WTC11 (cell line): ENCODE measurements around the gene ZIC5. TPM values are rescaled to one million over a fixed set of nuclear protein-coding genes. Genes with fewer than 3 reads are reported as not detected.

Source experiments
- ATAC-seq: fragments of 200-7000 bp; cut with Tn5 transposase; 2 replicates; pipeline ENCODE4 v1.10.0; 2021; ENCODE audit warnings: mild to moderate bottlenecking, moderate library complexity
- CTCF ChIA-PET: fragments of 300-600 bp; sonication (Branson Sonifier 250); formaldehyde crosslinking; loops from one replicate; lab custom pipeline; 2021; ENCODE audit warnings: antibody characterized with exemption; lab: Charles Lee
- POLR2A ChIA-PET: fragments of 350-600 bp; sonication (Branson Sonifier 250); formaldehyde crosslinking; loops from one replicate; lab custom pipeline; 2021; ENCODE audit warnings: antibody characterized with exemption; lab: Charles Lee
- DNase-seq: peaks from one replicate; pipeline ENCODE4 v3.0.0; 2021; ENCODE audit warnings: low spot score
- H3K27ac Mint-ChIP-seq: 2 replicates; pipeline ENCODE4 v1.8.0; 2021; ENCODE audit warnings: mixed read lengths
- H3K27me3 Mint-ChIP-seq: 2 replicates; pipeline ENCODE4 v1.8.0; 2021; ENCODE audit warnings: low read depth, mild to moderate bottlenecking, moderate library complexity, mixed read lengths
- H3K36me3 Mint-ChIP-seq: 2 replicates; pipeline ENCODE4 v1.8.0; 2021; ENCODE audit warnings: mixed read lengths
- H3K4me1 Mint-ChIP-seq: 2 replicates; pipeline ENCODE4 v1.8.0; 2022; ENCODE audit warnings: mixed read lengths
- H3K4me3 Mint-ChIP-seq: 2 replicates; pipeline ENCODE4 v1.8.0; 2021; ENCODE audit warnings: mild to moderate bottlenecking, moderate library complexity, mixed read lengths
- H3K9me3 Mint-ChIP-seq: 2 replicates; pipeline ENCODE4 v1.8.0; 2021; ENCODE audit warnings: mixed read lengths
- AR ChIP-seq: fragments of 250-450 bp; sonication (Bioruptor Pico); IDR thresholded peaks from 2 replicates; pipeline ENCODE4 v1.9.0; 2021; ENCODE audit warnings: mild to moderate bottlenecking
- CBFB ChIP-seq: sonication (generic); formaldehyde crosslinking; IDR thresholded peaks from 2 replicates; pipeline ENCODE4 v1.8.1; 2022; ENCODE audit warnings: mild to moderate bottlenecking, low read depth, missing genetic modification reagents
- ELF4 ChIP-seq: sonication (generic); formaldehyde crosslinking; IDR thresholded peaks from 2 replicates; pipeline ENCODE4 v1.8.1; 2022; ENCODE audit warnings: low read depth, mild to moderate bottlenecking, moderate library complexity, missing genetic modification reagents
- FOXP4 ChIP-seq: sonication (generic); formaldehyde crosslinking; IDR thresholded peaks from 2 replicates; pipeline ENCODE4 v1.8.0; 2022; ENCODE audit warnings: mild to moderate bottlenecking, missing genetic modification reagents
- KAT7 ChIP-seq: sonication (generic); formaldehyde crosslinking; IDR thresholded peaks from 2 replicates; pipeline ENCODE4 v1.8.1; 2023; ENCODE audit warnings: missing genetic modification reagents, mild to moderate bottlenecking, borderline replicate concordance
- MYBL2 ChIP-seq: sonication (generic); formaldehyde crosslinking; IDR thresholded peaks from 2 replicates; pipeline ENCODE4 v1.8.1; 2023; ENCODE audit warnings: mild to moderate bottlenecking, moderate library complexity, missing genetic modification reagents
- PREB ChIP-seq: sonication (generic); formaldehyde crosslinking; IDR thresholded peaks from 2 replicates; pipeline ENCODE4 v1.8.1; 2022; ENCODE audit warnings: mild to moderate bottlenecking, missing genetic modification reagents, moderate library complexity, borderline replicate concordance
- TCF7 ChIP-seq: sonication (generic); formaldehyde crosslinking; IDR thresholded peaks from 2 replicates; pipeline ENCODE4 v1.8.0; 2022; ENCODE audit warnings: mild to moderate bottlenecking, low read depth, missing genetic modification reagents, moderate library complexity
- ZNF232 ChIP-seq: sonication (generic); formaldehyde crosslinking; IDR thresholded peaks from 2 replicates; pipeline ENCODE4 v1.8.0; 2022; ENCODE audit warnings: mild to moderate bottlenecking, missing genetic modification reagents
- ZNF423 ChIP-seq: fragments of 250-450 bp; sonication (Bioruptor Pico); IDR thresholded peaks from 2 replicates; pipeline ENCODE4 v2.1.2; 2022; ENCODE audit warnings: mild to moderate bottlenecking, moderate library complexity
- total RNA-seq: library from RNA; stranded (reverse); gene quantifications from 3 replicates; pipeline ENCODE4 v1.2.3, GENCODE V29; 2021
- TF ChIP-seq, protein P1 (sequence below): sonication (generic); formaldehyde crosslinking; IDR thresholded peaks from 2 replicates; pipeline ENCODE4 v1.8.1; 2023; ENCODE audit warnings: mild to moderate bottlenecking, missing genetic modification reagents, moderate library complexity
- TF ChIP-seq, protein P2 (sequence below): fragments of 250-450 bp; sonication (Bioruptor Pico); IDR thresholded peaks from 2 replicates; pipeline ENCODE4 v1.9.0; 2021; ENCODE audit warnings: mild to moderate bottlenecking, borderline replicate concordance
- TF ChIP-seq, protein P3 (sequence below): sonication (generic); formaldehyde crosslinking; IDR thresholded peaks from 2 replicates; pipeline ENCODE4 v1.8.0; 2022; ENCODE audit warnings: mild to moderate bottlenecking, missing genetic modification reagents

ZIC5 gene
- total RNA-seq, 1 experiment from 2014 or later = 46.4 TPM

DNA sequence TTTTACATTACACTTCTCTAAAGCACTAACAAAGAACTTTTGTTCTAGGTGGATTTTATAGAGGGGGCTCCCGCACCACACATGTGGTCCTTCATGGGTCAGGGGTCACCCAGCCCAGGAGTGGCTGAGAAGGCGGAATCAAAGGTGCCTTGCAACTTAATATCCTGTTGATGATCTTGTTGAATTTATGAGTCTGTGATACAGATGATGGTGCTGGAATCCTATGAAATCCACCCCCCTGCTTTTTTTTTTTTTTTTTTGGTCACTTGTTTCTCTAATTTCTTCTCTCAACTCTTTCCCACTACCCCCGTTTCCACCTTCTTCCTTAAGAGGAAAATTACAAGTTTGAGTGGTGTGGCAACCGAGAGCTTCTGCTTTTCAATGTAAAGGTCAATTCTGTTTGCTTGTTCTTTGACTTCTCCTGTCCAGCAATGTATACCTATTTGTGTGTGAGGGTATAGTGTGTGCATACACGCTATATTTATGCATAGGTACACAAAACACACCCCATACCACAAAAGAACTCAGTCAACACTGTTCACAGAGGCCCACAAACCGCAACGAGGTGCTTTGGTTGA, 5.9 kb upstream of the ZIC5 start (continued):
- TF ChIP-seq FOXP4 (CRISPR knock-in tag) (no peak), ELF4 (CRISPR knock-in tag) (no peak)

DNA sequence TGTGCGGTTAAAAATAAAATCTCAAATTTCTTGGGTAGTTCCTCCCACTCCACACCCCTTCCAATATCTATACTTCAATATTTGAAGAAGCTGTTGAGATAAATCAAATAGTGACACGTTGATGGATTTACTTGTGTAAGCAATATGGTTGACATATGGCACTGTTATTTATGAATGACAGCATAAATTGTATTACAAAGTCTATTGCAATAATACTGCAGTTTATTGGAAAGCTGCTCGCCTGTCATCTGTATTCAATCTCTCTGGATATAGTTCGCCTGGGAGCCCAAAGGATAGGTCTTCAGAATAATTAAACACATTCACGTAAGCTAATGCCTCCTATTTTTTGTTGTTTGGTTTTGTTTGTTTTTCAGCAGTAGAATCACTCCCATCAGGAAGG, 5.0 kb upstream of the ZIC5 start:
- no peaks in the 10 kb centered on the region for H3K36me3 Mint-ChIP-seq
- no peaks in the 10 kb centered on the region for H3K9me3 Mint-ChIP-seq
- no peak overlapping the region for H3K4me3 Mint-ChIP-seq
- peaks cover 65% of the 10 kb centered on the region for H3K4me1 Mint-ChIP-seq
- TF ChIP-seq PREB (CRISPR knock-in tag) (no peak), MYBL2 (CRISPR knock-in tag) (no peak), ELF4 (CRISPR knock-in tag) (no peak), ZNF232 (CRISPR knock-in tag) (no peak), TCF7 (CRISPR knock-in tag) (no peak), FOXP4 (CRISPR knock-in tag) (no peak), ZNF423 (CRISPR knock-in tag) (no peak)
- TF ChIP-seq, protein P1, sequence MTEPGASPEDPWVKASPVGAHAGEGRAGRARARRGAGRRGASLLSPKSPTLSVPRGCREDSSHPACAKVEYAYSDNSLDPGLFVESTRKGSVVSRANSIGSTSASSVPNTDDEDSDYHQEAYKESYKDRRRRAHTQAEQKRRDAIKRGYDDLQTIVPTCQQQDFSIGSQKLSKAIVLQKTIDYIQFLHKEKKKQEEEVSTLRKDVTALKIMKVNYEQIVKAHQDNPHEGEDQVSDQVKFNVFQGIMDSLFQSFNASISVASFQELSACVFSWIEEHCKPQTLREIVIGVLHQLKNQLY (CRISPR knock-in tag) = no peak
- TF ChIP-seq, protein P2, sequence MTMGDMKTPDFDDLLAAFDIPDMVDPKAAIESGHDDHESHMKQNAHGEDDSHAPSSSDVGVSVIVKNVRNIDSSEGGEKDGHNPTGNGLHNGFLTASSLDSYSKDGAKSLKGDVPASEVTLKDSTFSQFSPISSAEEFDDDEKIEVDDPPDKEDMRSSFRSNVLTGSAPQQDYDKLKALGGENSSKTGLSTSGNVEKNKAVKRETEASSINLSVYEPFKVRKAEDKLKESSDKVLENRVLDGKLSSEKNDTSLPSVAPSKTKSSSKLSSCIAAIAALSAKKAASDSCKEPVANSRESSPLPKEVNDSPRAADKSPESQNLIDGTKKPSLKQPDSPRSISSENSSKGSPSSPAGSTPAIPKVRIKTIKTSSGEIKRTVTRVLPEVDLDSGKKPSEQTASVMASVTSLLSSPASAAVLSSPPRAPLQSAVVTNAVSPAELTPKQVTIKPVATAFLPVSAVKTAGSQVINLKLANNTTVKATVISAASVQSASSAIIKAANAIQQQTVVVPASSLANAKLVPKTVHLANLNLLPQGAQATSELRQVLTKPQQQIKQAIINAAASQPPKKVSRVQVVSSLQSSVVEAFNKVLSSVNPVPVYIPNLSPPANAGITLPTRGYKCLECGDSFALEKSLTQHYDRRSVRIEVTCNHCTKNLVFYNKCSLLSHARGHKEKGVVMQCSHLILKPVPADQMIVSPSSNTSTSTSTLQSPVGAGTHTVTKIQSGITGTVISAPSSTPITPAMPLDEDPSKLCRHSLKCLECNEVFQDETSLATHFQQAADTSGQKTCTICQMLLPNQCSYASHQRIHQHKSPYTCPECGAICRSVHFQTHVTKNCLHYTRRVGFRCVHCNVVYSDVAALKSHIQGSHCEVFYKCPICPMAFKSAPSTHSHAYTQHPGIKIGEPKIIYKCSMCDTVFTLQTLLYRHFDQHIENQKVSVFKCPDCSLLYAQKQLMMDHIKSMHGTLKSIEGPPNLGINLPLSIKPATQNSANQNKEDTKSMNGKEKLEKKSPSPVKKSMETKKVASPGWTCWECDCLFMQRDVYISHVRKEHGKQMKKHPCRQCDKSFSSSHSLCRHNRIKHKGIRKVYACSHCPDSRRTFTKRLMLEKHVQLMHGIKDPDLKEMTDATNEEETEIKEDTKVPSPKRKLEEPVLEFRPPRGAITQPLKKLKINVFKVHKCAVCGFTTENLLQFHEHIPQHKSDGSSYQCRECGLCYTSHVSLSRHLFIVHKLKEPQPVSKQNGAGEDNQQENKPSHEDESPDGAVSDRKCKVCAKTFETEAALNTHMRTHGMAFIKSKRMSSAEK = no peak
- TF ChIP-seq, all 79 proteins: peak for 0
- H3K27me3 Mint-ChIP-seq = peaks cover 26% of the 10 kb centered on the region
- ChIA-PET POLR2A (no interaction called here), CTCF (no interaction called here)
- ATAC-seq (no peak), DNase-seq (no peak)
- H3K27ac Mint-ChIP-seq = no peak overlapping the region

DNA sequence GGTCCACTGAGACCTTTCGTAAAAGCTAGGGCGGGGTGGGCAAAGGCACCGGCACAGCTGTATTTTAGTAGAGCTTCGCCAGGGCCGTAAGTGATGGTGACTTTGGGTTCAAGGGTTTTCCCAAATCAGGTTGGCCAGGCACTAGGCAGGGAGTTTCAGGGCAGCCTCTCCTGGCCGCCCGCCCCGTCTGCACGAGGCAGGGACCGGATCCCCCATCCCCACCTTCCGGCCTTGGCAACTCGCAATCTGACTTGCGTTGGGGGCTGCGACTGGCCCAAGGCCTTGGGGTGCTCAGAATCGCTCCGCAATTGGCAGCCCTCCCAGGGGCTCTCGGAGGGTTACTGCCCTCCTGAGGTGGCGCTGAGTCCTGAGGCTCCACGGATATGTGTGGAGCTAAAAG, 4.1 kb upstream of the ZIC5 start:
- ATAC-seq (no peak), DNase-seq (peak; percentile 46)
- peak overlapping the region; percentile 81; the same call in 1 of the 2 replicates for H3K4me3 Mint-ChIP-seq
- H3K27me3 Mint-ChIP-seq = peaks cover 26% of the 10 kb centered on the region
- ChIA-PET CTCF (interaction anchor here (0.6 to 2.1 kb wide), 5 partner anchors 9 to 53 kb away, joined by 3 to 6 read pairs (median 4); no protein-coding TSS in a partner anchor), POLR2A (interaction anchor here (0.5 to 0.9 kb wide), 2 partner anchors 13 to 465 kb away, joined by 4 read pairs; no protein-coding TSS in a partner anchor)
- H3K9me3 Mint-ChIP-seq = no peaks in the 10 kb centered on the region
- peaks cover 65% of the 10 kb centered on the region for H3K4me1 Mint-ChIP-seq
- H3K27ac Mint-ChIP-seq = no peak overlapping the region
- no peaks in the 10 kb centered on the region for H3K36me3 Mint-ChIP-seq
- TF ChIP-seq, protein P3, sequence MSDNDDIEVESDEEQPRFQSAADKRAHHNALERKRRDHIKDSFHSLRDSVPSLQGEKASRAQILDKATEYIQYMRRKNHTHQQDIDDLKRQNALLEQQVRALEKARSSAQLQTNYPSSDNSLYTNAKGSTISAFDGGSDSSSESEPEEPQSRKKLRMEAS (CRISPR knock-in tag) = no peak
- TF ChIP-seq ZNF423 (CRISPR knock-in tag) (no peak), ELF4 (CRISPR knock-in tag) (no peak), KAT7 (no peak), CBFB (CRISPR knock-in tag) (no peak), AR (CRISPR knock-in tag) (no peak), FOXP4 (CRISPR knock-in tag) (no peak)
